Tibial artery (tissue), 4 donors: ENCODE results near the gene RNASEH2C.
A peak's percentile ranks its signal among the peaks of the same experiment; 100 is the strongest.
"Not testable (repeated sequence)": the region's sequence is repeated elsewhere in the genome, so short reads cannot be mapped to it uniquely, and the experiment has no call there.

Experiments
- DNase-seq, 2 donors: peaks; one replicate each; pipeline ENCODE4 v3.0.0-alpha.2; 2019
- H3K27ac ChIP-seq, 2 donors: fragments of 200-600 bp; sonication (generic) in 1 of 2; 1 replicate in 1 of 2; 2 replicates in 1 of 2; pipeline ENCODE4 v1.5.1; 2018 to 2019; ENCODE audit warnings: mild to moderate bottlenecking in 1 of 2
- H3K27me3 ChIP-seq, 2 donors: fragments of 200-600 bp; sonication (generic) in 1 of 2; one replicate each; pipeline versions ENCODE4 v1.5.1 to v1.6.0; 2016 to 2019
- H3K36me3 ChIP-seq, 3 donors: fragments of 200-600 bp; sonication (generic) in 2 of 3; one replicate each; pipeline ENCODE4 v1.5.1; 2016 to 2019; ENCODE audit warnings: mild to moderate bottlenecking in 2 of 3
- H3K4me1 ChIP-seq, 4 donors: fragments of 200-600 bp; sonication (generic) in 2 of 4; 1 replicate in 3 of 4; 2 replicates in 1 of 4; pipeline ENCODE4 v1.5.1; 2016 to 2019
- H3K4me3 ChIP-seq, 2 donors: fragments of 200-600 bp; sonication (generic) in 1 of 2; 1 replicate in 1 of 2; 2 replicates in 1 of 2; pipeline ENCODE4 v1.5.1; 2018 to 2019; ENCODE audit warnings: mild to moderate bottlenecking in 2 of 2
- H3K9me3 ChIP-seq, 3 donors: fragments of 200-600 bp; sonication (generic) in 1 of 3; one replicate each; pipeline ENCODE4 v1.5.1; 2016 to 2019
- CTCF ChIP-seq, 2 experiments: fragments of 200-600 bp in 1 of 2; fragments of 450-650 bp in 1 of 2; IDR thresholded peaks; one replicate each; pipeline ENCODE4 v1.5.1; 2017 to 2019; ENCODE audit warnings: antibody characterized with exemption in 2 of 2, mild to moderate bottlenecking in 1 of 2, moderate library complexity in 1 of 2
- intact Hi-C: fragments of 100-400 bp; cut with DNase I; formaldehyde crosslinking; loops from one replicate; pipeline ENCODE4 v1.15.0; 2023; ENCODE audit warnings: low total_unique reads

RNASEH2C gene

GRCh38 chr11:65712633-65713076 lies 7.9 kb downstream of the RNASEH2C start:
- Histone ChIP-seq H3K27me3 (no peaks in the 10 kb centered on the region), H3K4me1 (peaks cover 0 to 22% (median 16%) of the 10 kb centered on the region in 4 donors), H3K27ac (peak overlapping the region; percentile 93 to 97), H3K9me3 (no peaks in the 10 kb centered on the region), H3K4me3 (peak overlapping the region; percentile 58 to 69), H3K36me3 (peaks cover 45 to 48% (median 46%) of the 10 kb centered on the region in 3 donors)
- no peak for DNase-seq
- intact Hi-C loops: no loop called here
- no peak for TF ChIP-seq CTCF (IDR thresholded peaks at IDR 0.05)

- Histone ChIP-seq H3K4me1 (peaks cover 0 to 22% (median 13%) of the 10 kb centered on the region in 4 donors), H3K4me3 (peak within 1 kb of the TSS; percentile 58 to 69), H3K27me3 (no peaks in the 10 kb centered on the region), H3K27ac (peak within 1 kb of the TSS; percentile 93 to 97), H3K36me3 (peaks cover 39 to 41% (median 40%) of the 10 kb centered on the region in 3 donors), H3K9me3 (no peaks in the 10 kb centered on the region)
- peak; percentile 97 to 100 for TF ChIP-seq CTCF (IDR thresholded peaks at IDR 0.05)
- peak; percentile 99 for DNase-seq
- intact Hi-C loops: no loop called here
Measured at GRCh38 chr11:65711785-65712632, 8.6 kb downstream of the RNASEH2C start, which contains the start of gene KAT5. Gene KAT5 (plus strand): TSS chr11:65712252. CDS start chr11:65712268, 16 bp downstream.

- intact Hi-C loops: no loop called here
- H3K9me3 ChIP-seq: no peaks in the 10 kb centered on the region
- TF ChIP-seq CTCF (IDR thresholded peaks at IDR 0.05): no peak
- DNase-seq: no peak
- H3K4me3 ChIP-seq: no peak overlapping the region
- no peaks in the 10 kb centered on the region for H3K27me3 ChIP-seq
- peak overlapping the region in 1 of 2 donors; percentile 97 for H3K27ac ChIP-seq
- peaks cover 23 to 26% (median 24%) of the 10 kb centered on the region in 3 donors for H3K36me3 ChIP-seq
- H3K4me1 ChIP-seq: peaks cover 0 to 22% (median 13%) of the 10 kb centered on the region in 4 donors
Measured at GRCh38 chr11:65710421-65710820, 10.2 kb downstream of the RNASEH2C start.

GRCh38 chr11:65709661-65710060 lies 10.9 kb downstream of the RNASEH2C start:
- Histone ChIP-seq H3K27me3 (peaks cover 0 to under 1% of the 10 kb centered on the region in 2 donors), H3K4me1 (peaks cover 0 to 22% (median 11%) of the 10 kb centered on the region in 4 donors), H3K36me3 (peaks cover 16 to 18% (median 16%) of the 10 kb centered on the region in 3 donors), H3K4me3 (no peak overlapping the region), H3K9me3 (no peaks in the 10 kb centered on the region), H3K27ac (no peak overlapping the region)
- no peak for TF ChIP-seq CTCF (IDR thresholded peaks at IDR 0.05)
- intact Hi-C loops: loop anchor here (10.0 kb wide), 1 partner anchor 275 kb away; no protein-coding TSS in a partner anchor
- peak in 1 of 2 donors; percentile 45 for DNase-seq

- TF ChIP-seq CTCF (IDR thresholded peaks at IDR 0.05): no peak
- H3K27me3 ChIP-seq: peaks cover 0 to 6% of the 10 kb centered on the region in 2 donors
- intact Hi-C loops: loop anchor here (10.0 kb wide), 1 partner anchor 276 kb away; no protein-coding TSS in a partner anchor
- no peaks in the 10 kb centered on the region for H3K9me3 ChIP-seq
- peak in 1 of 2 donors; percentile 23 for DNase-seq
- no peak overlapping the region for H3K4me3 ChIP-seq
- H3K4me1 ChIP-seq: peaks cover 0 to 19% (median 9%) of the 10 kb centered on the region in 4 donors
- peaks cover 3 to 6% (median 4%) of the 10 kb centered on the region in 3 donors for H3K36me3 ChIP-seq
- H3K27ac ChIP-seq: no peak overlapping the region
Measured at GRCh38 chr11:65708451-65708850, 12.1 kb downstream of the RNASEH2C start.

- not testable (repeated sequence) for H3K27ac ChIP-seq, H3K36me3 ChIP-seq, H3K4me3 ChIP-seq, H3K9me3 ChIP-seq
- intact Hi-C loops: loop anchor here (10.0 kb wide), 1 partner anchor 278 kb away; no protein-coding TSS in a partner anchor
- peak in 1 of 2 donors; percentile 59 for DNase-seq
- Histone ChIP-seq H3K27me3 (peaks cover 0 to 14% of the 10 kb centered on the region in 2 donors), H3K4me1 (peaks cover 0 to 10% (median 0%) of the 10 kb centered on the region in 4 donors)
Measured at GRCh38 chr11:65707002-65707401, 13.6 kb downstream of the RNASEH2C start.
